ENCODE results near the gene MAPK10.

The MAPK10 gene

DNA sequence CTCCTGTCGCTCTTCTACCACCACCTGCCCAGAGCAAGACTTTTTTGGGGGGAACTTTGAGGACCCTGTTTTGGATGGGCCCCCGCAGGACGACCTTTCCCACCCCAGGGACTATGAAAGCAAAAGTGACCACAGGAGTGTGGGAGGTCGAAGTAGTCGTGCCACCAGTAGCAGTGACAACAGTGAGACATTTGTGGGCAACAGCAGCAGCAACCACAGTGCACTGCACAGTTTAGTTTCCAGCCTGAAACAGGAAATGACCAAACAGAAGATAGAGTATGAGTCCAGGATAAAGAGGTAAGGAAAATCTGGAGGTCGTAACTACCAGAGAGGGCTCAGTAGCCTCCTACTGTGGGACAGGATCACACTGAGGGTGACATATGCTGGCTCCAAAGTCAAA lies 364.5 kb downstream of the MAPK10 start:
- H2BK5ac ChIP-seq (ENCODE audit: low read depth, low read length, poor library complexity): no peak overlapping the region
- H4K12ac ChIP-seq (ENCODE audit: low read depth, low read length): no peak overlapping the region
- no peak for DNase-seq
- H3K4me2 ChIP-seq (ENCODE audit: low read length): no peak overlapping the region
- no peaks in the 10 kb centered on the region for H3K79me1 ChIP-seq (ENCODE audit: low read length)
- no peak overlapping the region for H3K18ac ChIP-seq (ENCODE audit: low read length)
- H2AK5ac ChIP-seq (ENCODE audit: low read length): no peak overlapping the region
- H2BK12ac ChIP-seq (ENCODE audit: low read length): no peak overlapping the region
- no peak overlapping the region for H3K14ac ChIP-seq (ENCODE audit: low read length)
- no peaks in the 10 kb centered on the region for H3K79me2 ChIP-seq (ENCODE audit: control insufficient read depth, insufficient read depth, low read length, poor library complexity)
- no peak overlapping the region for H2BK120ac ChIP-seq (ENCODE audit: insufficient read depth, low read length, poor library complexity)
- no peaks in the 10 kb centered on the region for H3K9me3 ChIP-seq (ENCODE audit: insufficient read depth, low read depth, low read length)
- no peaks in the 10 kb centered on the region for H3K27me3 ChIP-seq (ENCODE audit: insufficient read depth, low read length)
- H3K27ac ChIP-seq (ENCODE audit: low read depth, low read length): no peak overlapping the region
- no peak overlapping the region for H4K91ac ChIP-seq (ENCODE audit: low read depth, low read length)
- WGBS (ENCODE audit: extremely low coverage, insufficient coverage, insufficient read length): no CpG with 5 or more reads among the region's 6 CpGs
- H3K4ac ChIP-seq (ENCODE audit: low read depth, low read length): no peak overlapping the region
- no peaks in the 10 kb centered on the region for H3K4me1 ChIP-seq (ENCODE audit: control insufficient read depth in 1 of 2, insufficient read depth in 2 of 2, low read length in 2 of 2)
- H3K9ac ChIP-seq (ENCODE audit: low read length): no peak overlapping the region
- H3K4me3 ChIP-seq (ENCODE audit: low read depth, low read length): no peak overlapping the region
- no peak overlapping the region for H3K23ac ChIP-seq (ENCODE audit: low read length)
- no peak overlapping the region for H4K8ac ChIP-seq (ENCODE audit: low read depth, low read length)
- H3K36me3 ChIP-seq (ENCODE audit: control insufficient read depth in 1 of 2, insufficient read depth in 2 of 2, low read length in 2 of 2): peaks cover 0 to 7% of the 10 kb centered on the region in 2 experiments
- H2AFZ ChIP-seq (ENCODE audit: insufficient read depth, low read length, poor library complexity): no peak overlapping the region

GRCh38 chr4:85994576-85994975 lies 365.3 kb downstream of the MAPK10 start:
- no peak overlapping the region for H3K18ac ChIP-seq (ENCODE audit: low read length)
- no peak for DNase-seq
- H2BK5ac ChIP-seq (ENCODE audit: low read depth, low read length, poor library complexity): no peak overlapping the region
- H2BK12ac ChIP-seq (ENCODE audit: low read length): no peak overlapping the region
- no peak overlapping the region for H3K27ac ChIP-seq (ENCODE audit: low read depth, low read length)
- no peak overlapping the region for H4K12ac ChIP-seq (ENCODE audit: low read depth, low read length)
- H3K27me3 ChIP-seq (ENCODE audit: insufficient read depth, low read length): no peaks in the 10 kb centered on the region
- H3K4me1 ChIP-seq (ENCODE audit: control insufficient read depth in 1 of 2, insufficient read depth in 2 of 2, low read length in 2 of 2): no peaks in the 10 kb centered on the region
- no peak overlapping the region for H3K4me2 ChIP-seq (ENCODE audit: low read length)
- no peak overlapping the region for H3K23ac ChIP-seq (ENCODE audit: low read length)
- no peaks in the 10 kb centered on the region for H3K9me3 ChIP-seq (ENCODE audit: insufficient read depth, low read depth, low read length)
- no peak overlapping the region for H3K4ac ChIP-seq (ENCODE audit: low read depth, low read length)
- peaks cover 0 to 7% of the 10 kb centered on the region in 2 experiments for H3K36me3 ChIP-seq (ENCODE audit: control insufficient read depth in 1 of 2, insufficient read depth in 2 of 2, low read length in 2 of 2)
- H4K8ac ChIP-seq (ENCODE audit: low read depth, low read length): no peak overlapping the region
- no peak overlapping the region for H2AK5ac ChIP-seq (ENCODE audit: low read length)
- no peaks in the 10 kb centered on the region for H3K79me2 ChIP-seq (ENCODE audit: control insufficient read depth, insufficient read depth, low read length, poor library complexity)
- no peak overlapping the region for H3K9ac ChIP-seq (ENCODE audit: low read length)
- H2BK120ac ChIP-seq (ENCODE audit: insufficient read depth, low read length, poor library complexity): no peak overlapping the region
- no peak overlapping the region for H3K4me3 ChIP-seq (ENCODE audit: low read depth, low read length)
- no peak overlapping the region for H4K91ac ChIP-seq (ENCODE audit: low read depth, low read length)
- no peak overlapping the region for H3K14ac ChIP-seq (ENCODE audit: low read length)
- H2AFZ ChIP-seq (ENCODE audit: insufficient read depth, low read length, poor library complexity): no peak overlapping the region
- H3K79me1 ChIP-seq (ENCODE audit: low read length): no peaks in the 10 kb centered on the region

- no peak overlapping the region for H2BK12ac ChIP-seq (ENCODE audit: low read length)
- H3K9me3 ChIP-seq (ENCODE audit: insufficient read depth, low read depth, low read length): no peaks in the 10 kb centered on the region
- H3K27ac ChIP-seq (ENCODE audit: low read depth, low read length): no peak overlapping the region
- no peaks in the 10 kb centered on the region for H3K4me1 ChIP-seq (ENCODE audit: control insufficient read depth in 1 of 2, insufficient read depth in 2 of 2, low read length in 2 of 2)
- H2AFZ ChIP-seq (ENCODE audit: insufficient read depth, low read length, poor library complexity): no peak overlapping the region
- H3K79me2 ChIP-seq (ENCODE audit: control insufficient read depth, insufficient read depth, low read length, poor library complexity): no peaks in the 10 kb centered on the region
- no peak for DNase-seq
- H3K4me2 ChIP-seq (ENCODE audit: low read length): no peak overlapping the region
- H3K23ac ChIP-seq (ENCODE audit: low read length): no peak overlapping the region
- H4K8ac ChIP-seq (ENCODE audit: low read depth, low read length): no peak overlapping the region
- H3K27me3 ChIP-seq (ENCODE audit: insufficient read depth, low read length): no peaks in the 10 kb centered on the region
- WGBS (ENCODE audit: extremely low coverage, insufficient coverage, insufficient read length): no CpG with 5 or more reads among the region's 2 CpGs
- H3K4me3 ChIP-seq (ENCODE audit: low read depth, low read length): no peak overlapping the region
- no peak overlapping the region for H2BK5ac ChIP-seq (ENCODE audit: low read depth, low read length, poor library complexity)
- peaks cover 0 to 7% of the 10 kb centered on the region in 2 experiments for H3K36me3 ChIP-seq (ENCODE audit: control insufficient read depth in 1 of 2, insufficient read depth in 2 of 2, low read length in 2 of 2)
- no peaks in the 10 kb centered on the region for H3K79me1 ChIP-seq (ENCODE audit: low read length)
- H2BK120ac ChIP-seq (ENCODE audit: insufficient read depth, low read length, poor library complexity): no peak overlapping the region
- no peak overlapping the region for H4K91ac ChIP-seq (ENCODE audit: low read depth, low read length)
- no peak overlapping the region for H3K14ac ChIP-seq (ENCODE audit: low read length)
- H3K9ac ChIP-seq (ENCODE audit: low read length): no peak overlapping the region
- no peak overlapping the region for H4K12ac ChIP-seq (ENCODE audit: low read depth, low read length)
- no peak overlapping the region for H2AK5ac ChIP-seq (ENCODE audit: low read length)
- no peak overlapping the region for H3K18ac ChIP-seq (ENCODE audit: low read length)
- no peak overlapping the region for H3K4ac ChIP-seq (ENCODE audit: low read depth, low read length)
These were observed 366.2 kb downstream of the MAPK10 start for GRCh38 chr4:85993641-85994040.

DNA sequence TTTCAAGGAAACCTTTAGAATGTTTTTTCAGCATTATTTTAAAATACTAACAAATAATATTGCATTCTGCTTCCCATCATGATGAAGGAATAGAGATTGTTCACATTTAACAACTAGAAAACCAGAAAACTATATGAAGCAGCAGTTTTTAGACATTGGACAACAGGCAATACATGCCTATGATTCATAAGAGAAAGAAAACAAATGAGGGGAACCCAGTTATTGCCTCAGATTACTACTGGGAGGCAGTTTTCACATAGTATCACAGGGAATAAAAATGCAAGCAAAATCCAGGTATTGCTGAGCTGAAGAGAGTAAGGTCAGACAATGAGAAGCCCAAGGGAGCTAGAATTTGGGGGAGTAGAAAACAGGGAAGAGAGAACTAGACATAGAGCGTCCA lies 373.6 kb downstream of the MAPK10 start:
- no peak overlapping the region for H2BK12ac ChIP-seq (ENCODE audit: low read length)
- H3K4me3 ChIP-seq (ENCODE audit: low read depth, low read length): no peak overlapping the region
- no peak overlapping the region for H4K12ac ChIP-seq (ENCODE audit: low read depth, low read length)
- H3K9me3 ChIP-seq (ENCODE audit: insufficient read depth, low read depth, low read length): no peaks in the 10 kb centered on the region
- no peak overlapping the region for H3K23ac ChIP-seq (ENCODE audit: low read length)
- H3K4me1 ChIP-seq (ENCODE audit: control insufficient read depth in 1 of 2, insufficient read depth in 2 of 2, low read length in 2 of 2): no peaks in the 10 kb centered on the region
- H2BK120ac ChIP-seq (ENCODE audit: insufficient read depth, low read length, poor library complexity): no peak overlapping the region
- no peak overlapping the region for H3K9ac ChIP-seq (ENCODE audit: low read length)
- no peak overlapping the region for H3K4ac ChIP-seq (ENCODE audit: low read depth, low read length)
- no peak overlapping the region for H3K27ac ChIP-seq (ENCODE audit: low read depth, low read length)
- no peaks in the 10 kb centered on the region for H3K27me3 ChIP-seq (ENCODE audit: insufficient read depth, low read length)
- H3K79me2 ChIP-seq (ENCODE audit: control insufficient read depth, insufficient read depth, low read length, poor library complexity): no peaks in the 10 kb centered on the region
- H3K18ac ChIP-seq (ENCODE audit: low read length): no peak overlapping the region
- WGBS (ENCODE audit: extremely low coverage, insufficient coverage, insufficient read length): no CpG with 5 or more reads among the region's 1 CpG
- H4K8ac ChIP-seq (ENCODE audit: low read depth, low read length): no peak overlapping the region
- no peak overlapping the region for H4K91ac ChIP-seq (ENCODE audit: low read depth, low read length)
- H3K79me1 ChIP-seq (ENCODE audit: low read length): no peaks in the 10 kb centered on the region
- no peak overlapping the region for H3K4me2 ChIP-seq (ENCODE audit: low read length)
- no peak overlapping the region for H2AK5ac ChIP-seq (ENCODE audit: low read length)
- H3K14ac ChIP-seq (ENCODE audit: low read length): no peak overlapping the region
- no peak overlapping the region for H2BK5ac ChIP-seq (ENCODE audit: low read depth, low read length, poor library complexity)
- H3K36me3 ChIP-seq (ENCODE audit: control insufficient read depth in 1 of 2, insufficient read depth in 2 of 2, low read length in 2 of 2): no peaks in the 10 kb centered on the region
- no peak for DNase-seq
- no peak overlapping the region for H2AFZ ChIP-seq (ENCODE audit: insufficient read depth, low read length, poor library complexity)
